SK-N-SH treated with all-trans-retinoic acid at 6 μM for 48 hours (cell line): Measurements from ENCODE around the gene TBXAS1.

Experiments
- ARNTL ChIP-seq: fragments of 450-650 bp; formaldehyde crosslinking; IDR thresholded peaks from 2 replicates; pipeline ENCODE4 v1.5.0; 2020; ENCODE audit warnings: low read depth, mild to moderate bottlenecking, moderate library complexity, borderline replicate concordance
- CSDC2 ChIP-seq: fragments of 250-450 bp; sonication (Bioruptor Pico); IDR thresholded peaks from 2 replicates; pipeline ENCODE4 v1.5.0; 2020; ENCODE audit warnings: mild to moderate bottlenecking, moderate library complexity
- ISL1 ChIP-seq: fragments of 250-450 bp; sonication (Bioruptor Pico); IDR thresholded peaks from 2 replicates; pipeline ENCODE4 v2.1.2; 2022; ENCODE audit warnings: mild to moderate bottlenecking, moderate library complexity
- TCF4 ChIP-seq: fragments of 250-450 bp; sonication (Bioruptor Pico); IDR thresholded peaks from 2 replicates; pipeline ENCODE4 v1.8.0; 2021; ENCODE audit warnings: mild to moderate bottlenecking, moderate library complexity, borderline replicate concordance
- TOX ChIP-seq: fragments of 250-450 bp; sonication (Bioruptor Pico); IDR thresholded peaks from 2 replicates; pipeline ENCODE4 v1.8.0; 2021; ENCODE audit warnings: mild to moderate bottlenecking, moderate library complexity, borderline replicate concordance
- ZC3H10 ChIP-seq: fragments of 250-450 bp; sonication (Bioruptor Pico); IDR thresholded peaks from 2 replicates; pipeline ENCODE4 v1.5.1; 2021; ENCODE audit warnings: mild to moderate bottlenecking, moderate library complexity
- ZFP3 ChIP-seq: fragments of 250-450 bp; sonication (Bioruptor Pico); IDR thresholded peaks from 2 replicates; pipeline ENCODE4 v1.5.0; 2020; ENCODE audit warnings: mild to moderate bottlenecking, moderate library complexity
- ZFP30 ChIP-seq: fragments of 450-650 bp; formaldehyde crosslinking; IDR thresholded peaks from 2 replicates; pipeline ENCODE4 v1.5.0; 2022; ENCODE audit warnings: mild to moderate bottlenecking, moderate library complexity
- TF ChIP-seq, protein P1 (sequence below): fragments of 250-450 bp; sonication (Bioruptor Pico); IDR thresholded peaks from 2 replicates; pipeline ENCODE4 v1.5.1; 2021; ENCODE audit warnings: mild to moderate bottlenecking, moderate library complexity
- TF ChIP-seq, protein P2 (sequence below): fragments of 250-450 bp; sonication (Bioruptor Pico); IDR thresholded peaks from 2 replicates; pipeline ENCODE4 v1.5.1; 2020; ENCODE audit warnings: low read depth, mild to moderate bottlenecking, moderate library complexity
- TF ChIP-seq, protein P3 (sequence below): fragments of 250-450 bp; sonication (Bioruptor Pico); IDR thresholded peaks from 2 replicates; pipeline ENCODE4 v1.8.0; 2020; ENCODE audit warnings: mild to moderate bottlenecking, moderate library complexity, borderline replicate concordance

DNA sequence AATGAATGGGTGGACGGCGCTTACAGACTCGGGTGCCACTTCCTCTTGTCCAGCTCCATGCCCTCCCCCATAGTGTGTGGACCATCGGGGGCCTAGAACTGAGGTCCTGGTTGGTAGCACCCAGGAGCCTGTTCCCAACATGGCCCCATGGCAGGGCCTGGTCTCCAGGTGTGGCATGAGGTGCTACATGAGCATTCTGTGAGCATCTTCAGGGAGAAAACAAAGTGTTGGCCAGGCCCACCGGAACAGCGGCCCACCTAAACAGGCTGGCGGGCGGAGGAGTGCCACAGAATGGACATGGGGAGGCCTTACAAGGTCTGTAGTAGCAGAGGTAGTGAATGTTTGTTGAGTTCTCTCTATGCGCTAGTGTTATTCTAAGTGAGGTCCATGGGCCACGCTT is 156.7 kb downstream of the TBXAS1 start:
- TF ChIP-seq ZC3H10 (CRISPR knock-in tag): no peak
- TF ChIP-seq ZFP30 (CRISPR knock-in tag): no peak
- TF ChIP-seq ZFP3 (CRISPR knock-in tag): no peak
- TF ChIP-seq, protein P1, sequence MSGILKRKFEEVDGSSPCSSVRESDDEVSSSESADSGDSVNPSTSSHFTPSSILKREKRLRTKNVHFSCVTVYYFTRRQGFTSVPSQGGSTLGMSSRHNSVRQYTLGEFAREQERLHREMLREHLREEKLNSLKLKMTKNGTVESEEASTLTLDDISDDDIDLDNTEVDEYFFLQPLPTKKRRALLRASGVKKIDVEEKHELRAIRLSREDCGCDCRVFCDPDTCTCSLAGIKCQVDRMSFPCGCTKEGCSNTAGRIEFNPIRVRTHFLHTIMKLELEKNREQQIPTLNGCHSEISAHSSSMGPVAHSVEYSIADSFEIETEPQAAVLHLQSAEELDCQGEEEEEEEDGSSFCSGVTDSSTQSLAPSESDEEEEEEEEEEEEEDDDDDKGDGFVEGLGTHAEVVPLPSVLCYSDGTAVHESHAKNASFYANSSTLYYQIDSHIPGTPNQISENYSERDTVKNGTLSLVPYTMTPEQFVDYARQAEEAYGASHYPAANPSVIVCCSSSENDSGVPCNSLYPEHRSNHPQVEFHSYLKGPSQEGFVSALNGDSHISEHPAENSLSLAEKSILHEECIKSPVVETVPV (CRISPR knock-in tag): no peak
- TF ChIP-seq ISL1: no peak
- TF ChIP-seq CSDC2 (CRISPR knock-in tag): no peak
- TF ChIP-seq, protein P2, sequence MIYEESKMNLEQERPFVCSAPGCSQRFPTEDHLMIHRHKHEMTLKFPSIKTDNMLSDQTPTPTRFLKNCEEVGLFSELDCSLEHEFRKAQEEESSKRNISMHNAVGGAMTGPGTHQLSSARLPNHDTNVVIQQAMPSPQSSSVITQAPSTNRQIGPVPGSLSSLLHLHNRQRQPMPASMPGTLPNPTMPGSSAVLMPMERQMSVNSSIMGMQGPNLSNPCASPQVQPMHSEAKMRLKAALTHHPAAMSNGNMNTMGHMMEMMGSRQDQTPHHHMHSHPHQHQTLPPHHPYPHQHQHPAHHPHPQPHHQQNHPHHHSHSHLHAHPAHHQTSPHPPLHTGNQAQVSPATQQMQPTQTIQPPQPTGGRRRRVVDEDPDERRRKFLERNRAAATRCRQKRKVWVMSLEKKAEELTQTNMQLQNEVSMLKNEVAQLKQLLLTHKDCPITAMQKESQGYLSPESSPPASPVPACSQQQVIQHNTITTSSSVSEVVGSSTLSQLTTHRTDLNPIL (CRISPR knock-in tag): no peak
- TF ChIP-seq, protein P3, sequence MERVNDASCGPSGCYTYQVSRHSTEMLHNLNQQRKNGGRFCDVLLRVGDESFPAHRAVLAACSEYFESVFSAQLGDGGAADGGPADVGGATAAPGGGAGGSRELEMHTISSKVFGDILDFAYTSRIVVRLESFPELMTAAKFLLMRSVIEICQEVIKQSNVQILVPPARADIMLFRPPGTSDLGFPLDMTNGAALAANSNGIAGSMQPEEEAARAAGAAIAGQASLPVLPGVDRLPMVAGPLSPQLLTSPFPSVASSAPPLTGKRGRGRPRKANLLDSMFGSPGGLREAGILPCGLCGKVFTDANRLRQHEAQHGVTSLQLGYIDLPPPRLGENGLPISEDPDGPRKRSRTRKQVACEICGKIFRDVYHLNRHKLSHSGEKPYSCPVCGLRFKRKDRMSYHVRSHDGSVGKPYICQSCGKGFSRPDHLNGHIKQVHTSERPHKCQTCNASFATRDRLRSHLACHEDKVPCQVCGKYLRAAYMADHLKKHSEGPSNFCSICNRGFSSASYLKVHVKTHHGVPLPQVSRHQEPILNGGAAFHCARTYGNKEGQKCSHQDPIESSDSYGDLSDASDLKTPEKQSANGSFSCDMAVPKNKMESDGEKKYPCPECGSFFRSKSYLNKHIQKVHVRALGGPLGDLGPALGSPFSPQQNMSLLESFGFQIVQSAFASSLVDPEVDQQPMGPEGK (CRISPR knock-in tag): no peak
- TF ChIP-seq ARNTL (CRISPR knock-in tag): no peak
- no peak for TF ChIP-seq TCF4
- no peak for TF ChIP-seq TOX (CRISPR knock-in tag)
